ENCODE results near the gene AATF.

Gene AATF

DNA sequence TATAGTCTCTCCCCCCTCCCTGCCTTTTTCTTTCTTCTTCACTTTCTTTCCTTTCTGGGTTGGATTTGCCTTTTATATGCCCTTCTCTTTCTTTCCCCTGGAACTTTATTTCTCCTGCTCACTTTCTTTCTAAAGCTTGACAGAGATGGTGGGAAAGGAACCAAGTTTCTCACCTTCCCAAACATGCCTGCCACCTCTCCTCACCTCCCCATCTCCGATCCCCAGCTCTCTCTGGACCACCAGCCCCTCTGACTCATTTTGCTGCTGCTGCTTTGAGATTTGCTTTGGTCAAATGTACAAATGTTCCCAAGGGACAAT lies 18.2 kb upstream of the AATF start:
- DNase-seq (ENCODE audit: low spot score), result no peak

- peak; percentile 53 for DNase-seq (ENCODE audit: low spot score)
Observed at GRCh38 chr17:36931096-36931696, 17.6 kb upstream of the AATF start.

GRCh38 chr17:36931697-36932382 lies 16.9 kb upstream of the AATF start:
- DNase-seq (ENCODE audit: low spot score), result peak; percentile 53

DNA sequence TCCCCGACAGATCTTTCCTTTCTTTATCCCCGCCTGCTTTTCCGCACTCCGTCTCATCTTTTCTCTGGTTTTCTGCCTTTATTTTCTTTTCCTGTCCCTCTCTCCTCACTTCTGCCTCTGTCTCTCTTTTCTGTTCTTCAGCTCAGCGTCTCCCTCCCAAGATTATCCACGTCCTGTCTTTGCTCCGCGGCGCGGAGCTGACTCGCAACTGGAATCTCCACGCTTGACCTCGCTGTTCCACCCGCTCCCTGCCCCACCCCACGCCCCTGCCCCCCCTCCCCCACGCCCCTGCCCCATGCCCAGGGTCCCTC lies 16.4 kb upstream of the AATF start:
- no peak for DNase-seq (ENCODE audit: low spot score)

DNA sequence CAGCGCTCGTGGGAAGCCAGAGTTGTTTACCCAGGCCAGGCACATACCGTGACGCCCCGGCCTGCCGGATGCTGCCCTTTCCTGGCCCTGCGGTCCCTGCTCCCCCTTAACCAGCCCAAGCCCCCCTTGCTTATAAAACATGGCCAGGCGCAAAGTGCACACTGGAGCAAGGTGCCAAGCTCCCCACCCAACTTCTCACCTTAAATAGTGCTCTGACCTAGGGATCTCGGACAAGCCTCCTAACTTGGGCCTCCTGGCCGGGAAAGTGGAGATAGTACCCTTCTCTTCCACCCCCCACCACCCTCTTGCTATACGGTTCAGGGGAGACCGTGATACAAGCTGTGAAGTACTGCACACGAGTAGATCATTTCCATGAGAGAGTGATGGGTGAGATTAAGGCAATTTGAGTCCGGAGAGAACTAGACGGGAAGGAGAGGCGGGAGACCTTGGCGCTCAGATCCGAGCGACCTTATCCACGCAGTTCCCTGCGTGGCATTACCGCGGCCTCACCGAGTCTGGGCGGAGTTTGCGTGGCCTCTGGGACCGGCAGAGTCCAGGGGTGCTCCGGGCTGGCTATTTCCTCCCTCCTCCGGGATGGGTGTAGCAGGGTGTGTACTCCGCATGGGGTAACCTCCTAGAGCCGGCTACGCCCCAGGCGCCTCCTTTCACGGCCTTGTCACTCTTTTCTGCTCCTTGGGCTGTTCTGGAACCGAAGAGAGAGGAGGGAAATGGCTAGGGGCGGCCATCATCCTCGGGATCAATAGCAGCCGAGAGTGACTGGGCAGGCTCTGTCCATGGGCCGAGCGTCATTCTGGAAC lies 15.9 kb upstream of the AATF start:
- peak; percentile 50 for DNase-seq (ENCODE audit: low spot score)

DNA sequence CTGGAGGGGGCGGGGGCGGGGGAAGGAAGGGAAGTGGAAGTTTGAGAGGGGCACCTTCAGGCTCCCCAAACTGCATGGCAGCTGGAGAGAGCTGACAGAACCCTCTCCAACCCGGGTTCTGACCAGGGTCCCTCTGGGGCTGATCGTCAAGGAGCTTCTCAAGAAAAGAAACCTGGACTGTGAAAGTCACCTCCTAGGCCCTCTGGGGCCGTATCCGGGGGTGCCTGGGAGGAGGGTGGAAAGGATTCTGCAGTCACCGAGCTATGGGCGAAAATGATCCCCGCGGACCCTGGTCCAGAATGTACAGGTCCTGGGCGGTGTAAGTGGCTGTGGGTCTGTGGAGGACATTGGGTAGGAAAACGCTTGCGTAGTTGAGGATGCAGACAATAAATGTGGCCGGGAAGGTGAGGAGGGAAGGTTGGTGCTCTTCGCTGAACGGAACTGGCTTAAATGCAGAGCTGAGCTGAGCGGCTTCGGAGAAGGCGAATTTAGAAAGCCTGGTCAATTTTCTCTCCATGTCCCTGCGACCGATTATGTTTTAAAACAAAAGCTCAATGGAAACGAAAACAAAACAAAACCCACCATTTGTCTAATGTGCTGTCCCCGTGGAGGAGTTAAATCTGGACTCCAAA lies 15.1 kb upstream of the AATF start:
- DNase-seq (ENCODE audit: low spot score), result peak; percentile 58

DNA sequence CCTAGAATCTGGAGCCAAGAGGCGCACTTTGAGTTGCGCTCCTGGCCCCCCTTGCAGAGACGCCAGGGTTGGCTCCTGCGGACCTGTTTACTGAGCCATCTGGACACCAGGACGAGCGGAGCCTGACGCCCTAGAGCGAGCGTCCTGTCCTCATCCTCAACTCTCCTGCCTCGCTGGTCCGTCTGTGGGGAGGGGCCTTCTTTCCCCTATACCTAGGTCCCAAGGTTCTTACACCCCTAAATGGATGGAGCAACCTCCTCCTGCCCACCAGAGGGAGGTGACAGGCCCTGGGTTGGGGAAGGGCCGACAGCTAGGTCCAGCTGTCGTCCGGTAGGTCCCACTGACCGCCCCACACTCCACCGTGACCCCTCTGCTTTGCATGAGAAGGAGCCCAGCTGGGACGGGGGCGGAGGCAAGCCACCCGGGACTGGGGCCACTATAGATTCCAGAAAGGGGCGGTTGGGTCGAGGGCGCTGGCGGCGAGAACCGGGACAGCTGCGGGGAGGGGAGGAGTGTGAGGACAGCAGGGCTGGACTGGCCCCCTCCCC lies 14.5 kb upstream of the AATF start:
- DNase-seq (ENCODE audit: low spot score), result peak; percentile 77

DNA sequence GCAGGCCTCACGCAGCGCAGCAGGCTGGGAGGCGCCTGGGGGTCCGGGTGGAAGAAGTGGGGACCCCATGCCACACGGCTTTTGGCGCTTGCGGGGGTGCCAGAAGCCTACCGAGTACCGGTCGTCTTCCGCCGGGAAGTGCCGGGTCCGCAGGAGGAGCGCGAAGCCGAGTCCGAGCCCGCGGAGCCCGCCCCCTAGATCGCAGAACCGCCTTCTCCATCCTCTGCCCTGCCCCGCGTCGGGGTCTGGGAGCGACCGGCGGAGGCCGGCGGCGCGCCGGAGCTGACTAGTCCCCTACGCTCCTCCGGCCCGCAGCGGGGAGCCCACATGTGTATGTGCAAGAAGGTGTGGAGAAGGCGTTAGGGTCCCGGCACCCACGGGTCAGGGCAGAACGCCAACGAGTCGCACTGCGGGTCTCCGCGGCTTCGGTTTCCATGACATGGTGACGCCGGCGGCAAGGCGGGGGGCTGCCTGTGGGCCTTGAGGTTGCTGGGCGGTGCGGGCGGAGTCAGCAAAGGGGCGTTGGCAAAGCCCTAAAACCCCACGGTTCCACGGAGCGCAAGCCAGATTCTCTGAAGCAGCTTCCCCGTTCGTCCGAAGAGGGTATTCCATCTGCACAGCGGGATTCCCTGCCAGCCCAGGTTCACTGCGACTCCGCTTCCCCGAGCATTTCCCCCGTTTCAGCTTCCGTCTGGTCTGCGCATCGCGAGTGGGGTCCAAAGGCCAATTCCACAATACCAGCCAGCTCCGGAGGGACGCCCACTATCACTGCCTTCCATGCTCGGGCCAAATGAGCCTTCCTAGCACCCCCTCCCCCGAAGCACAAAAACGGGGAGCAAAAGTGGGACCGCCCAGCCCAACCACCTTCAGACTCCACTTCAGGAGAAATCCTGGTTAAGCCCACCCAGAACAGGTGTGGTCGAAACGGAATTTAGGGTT lies 13.8 kb upstream of the AATF start:
- DNase-seq (ENCODE audit: low spot score), result peak; percentile 84

GRCh38 chr17:36935671-36936454 lies 12.9 kb upstream of the AATF start:
- DNase-seq (ENCODE audit: low spot score), result peak; percentile 75

DNA sequence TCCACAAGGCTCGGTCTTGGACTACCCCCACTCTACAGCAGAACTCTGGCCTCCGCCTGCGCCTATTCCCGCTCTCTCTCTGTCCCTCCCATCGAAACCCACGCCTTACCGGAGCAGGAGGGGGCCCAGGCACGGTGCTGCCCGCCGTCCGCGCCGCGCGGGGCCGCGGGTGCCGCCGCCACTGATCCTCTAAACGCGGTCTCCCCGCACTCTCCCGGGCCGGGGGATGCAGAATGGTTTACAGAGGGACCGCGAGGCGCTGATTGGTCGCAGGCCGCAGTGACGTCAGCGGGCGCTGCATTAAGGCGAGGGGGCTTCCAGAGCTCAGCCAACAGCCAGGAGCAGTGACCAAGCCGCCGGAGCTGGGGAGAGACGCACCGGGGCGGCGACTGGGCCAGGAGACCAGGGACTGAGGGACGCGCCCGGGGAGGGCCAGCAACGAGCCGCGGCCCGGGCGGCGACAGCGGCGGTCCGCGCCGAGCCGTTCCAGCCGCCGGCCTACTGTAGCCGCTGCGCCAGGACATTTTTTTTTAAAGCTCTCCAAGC lies 12.2 kb upstream of the AATF start:
- peak; percentile 89 for DNase-seq (ENCODE audit: low spot score)

DNA sequence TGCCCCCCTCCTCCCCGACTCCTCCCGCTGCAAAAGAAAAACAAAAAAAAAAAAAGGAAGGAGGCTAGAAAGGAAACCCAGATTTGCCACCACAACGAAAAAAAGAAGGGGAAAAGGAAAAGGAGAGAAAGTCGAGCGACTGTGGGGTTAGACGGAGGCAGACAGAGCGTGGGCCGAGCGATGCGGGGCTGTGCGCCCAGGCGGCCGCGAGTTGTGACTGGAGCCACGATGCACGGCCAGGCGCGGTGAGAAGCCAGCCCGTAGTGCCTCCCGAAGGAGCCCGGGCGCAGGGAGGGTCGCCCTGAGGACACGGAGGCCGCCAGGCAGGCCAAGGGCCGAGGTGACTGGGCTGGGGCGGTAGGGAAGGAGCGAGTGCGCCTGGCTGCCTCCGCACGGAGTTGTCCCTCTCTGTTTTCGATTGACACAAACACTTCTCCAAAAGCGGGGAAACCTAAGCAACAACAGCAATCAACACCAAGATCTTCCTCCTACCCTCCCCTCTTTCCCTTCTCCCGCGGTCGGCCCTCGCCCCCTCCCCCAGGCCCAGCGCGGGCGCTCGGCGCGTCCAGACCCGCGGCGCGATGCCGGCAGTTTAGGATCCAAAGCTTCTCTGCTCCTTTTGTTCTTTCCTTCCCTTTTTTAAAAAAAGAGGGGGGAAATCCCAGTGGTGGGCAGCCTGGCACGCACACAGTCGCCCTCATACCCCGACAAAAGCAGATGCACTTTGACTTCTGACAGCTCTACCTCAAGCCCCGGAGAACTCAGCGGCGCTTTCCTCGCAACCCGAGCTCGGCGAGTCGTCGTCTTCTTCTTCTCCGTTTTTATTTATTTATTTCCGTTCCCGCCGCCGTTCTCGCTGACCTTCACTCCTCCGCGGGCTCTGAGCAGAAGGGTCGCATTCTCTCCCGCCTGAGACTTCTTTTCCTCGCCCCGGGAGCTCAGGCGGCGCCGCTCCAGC lies 11.5 kb upstream of the AATF start, which contains the start of gene LHX1:
Gene LHX1 (plus strand): TSS at position 475 of the 958 bp plus-strand sequence. CDS start 723 bp downstream, outside the sequence.
- peak; percentile 71 for DNase-seq (ENCODE audit: low spot score)

- DNase-seq (ENCODE audit: low spot score), result no peak
Observed at GRCh38 chr17:36937959-36938565, 10.7 kb upstream of the AATF start.

- peak; percentile 83 for DNase-seq (ENCODE audit: low spot score)
Observed at GRCh38 chr17:36938566-36939051, 10.1 kb upstream of the AATF start.

GRCh38 chr17:36939052-36939801 lies 9.5 kb upstream of the AATF start:
- peak; percentile 60 for DNase-seq (ENCODE audit: low spot score)

DNA sequence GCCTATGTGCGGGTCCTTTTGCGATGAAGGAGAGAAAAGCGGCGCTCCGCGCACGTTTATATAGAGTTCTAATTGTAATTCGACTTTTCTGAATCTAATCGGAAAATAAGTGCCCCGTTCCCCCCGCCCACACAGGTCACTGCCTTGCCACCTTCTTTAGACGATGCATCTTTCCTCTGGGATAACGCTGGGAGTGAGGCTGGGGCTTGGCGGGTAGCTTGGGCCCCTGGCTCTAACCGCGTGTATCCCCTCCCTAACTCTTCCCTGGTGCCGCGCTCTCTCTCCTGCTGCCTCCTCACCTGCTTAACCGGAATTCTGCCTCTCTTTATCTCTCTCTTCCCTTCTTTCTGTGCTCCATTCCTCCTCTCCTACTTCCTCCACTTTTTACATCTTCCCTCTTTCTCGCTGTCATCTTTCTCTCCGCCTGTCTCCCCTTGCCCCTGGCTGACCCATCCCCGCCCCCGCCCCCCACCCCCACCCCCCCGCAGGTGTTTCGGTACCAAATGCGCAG lies 8.9 kb upstream of the AATF start:
- no peak for DNase-seq (ENCODE audit: low spot score)

- DNase-seq (ENCODE audit: low spot score), result peak; percentile 70
Observed at GRCh38 chr17:36940313-36941264, 8.2 kb upstream of the AATF start.

Data from ecto neural progenitor cell (in vitro differentiated cells).